Measurements from ENCODE around the gene CST8.
"Not testable (repeated sequence)": the region's sequence is repeated elsewhere in the genome, so short reads cannot be mapped to it uniquely, and the experiment has no call there.

The CST8 gene

DNA sequence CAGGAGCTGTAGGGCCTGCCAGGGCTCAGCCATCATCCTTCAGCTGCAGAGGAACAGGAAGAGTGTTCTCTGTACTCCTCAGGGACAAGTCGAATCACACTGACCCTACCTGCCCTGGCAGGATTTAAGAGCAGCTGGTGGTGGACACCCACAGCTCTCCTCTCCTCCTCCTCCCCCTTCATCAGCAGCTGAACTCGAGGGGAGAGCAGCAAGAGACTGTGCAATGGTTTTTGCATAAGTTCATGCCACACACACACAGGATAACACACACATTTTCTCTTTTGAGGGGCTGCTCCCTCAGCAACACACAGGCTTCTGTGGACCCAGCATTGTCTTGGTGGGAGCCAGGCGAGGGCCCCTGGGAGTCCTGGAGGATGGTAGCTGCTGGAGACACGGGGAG lies 38.1 kb upstream of the CST8 start, which contains the start of gene CST11:
CST11 (minus strand) TSS at position 101 of the 400 bp plus-strand sequence; CDS start at position 36, 65 bp downstream.
- H3K4me1 ChIP-seq (ENCODE audit: control insufficient read depth, insufficient read depth, low read length, poor library complexity, severe bottlenecking), result no peaks in the 10 kb centered on the region
- no peaks in the 10 kb centered on the region for H3K36me3 ChIP-seq (ENCODE audit: control insufficient read depth, insufficient read depth, low read length)
- no peaks in the 10 kb centered on the region for H3K9me3 ChIP-seq (ENCODE audit: control insufficient read depth, low read length)
- no peak within 1 kb of the TSS for H3K27ac ChIP-seq (ENCODE audit: insufficient read depth, low read length, poor library complexity, severe bottlenecking)
- H3K27me3 ChIP-seq (replicated peaks; ENCODE audit: control insufficient read depth, insufficient read depth, low read length, poor library complexity, severe bottlenecking), result no peaks in the 10 kb centered on the region
- H3K4me3 ChIP-seq (ENCODE audit: insufficient read depth, low read depth, low read length, poor library complexity, severe bottlenecking), result no peak within 1 kb of the TSS
- no peak for DNase-seq

DNA sequence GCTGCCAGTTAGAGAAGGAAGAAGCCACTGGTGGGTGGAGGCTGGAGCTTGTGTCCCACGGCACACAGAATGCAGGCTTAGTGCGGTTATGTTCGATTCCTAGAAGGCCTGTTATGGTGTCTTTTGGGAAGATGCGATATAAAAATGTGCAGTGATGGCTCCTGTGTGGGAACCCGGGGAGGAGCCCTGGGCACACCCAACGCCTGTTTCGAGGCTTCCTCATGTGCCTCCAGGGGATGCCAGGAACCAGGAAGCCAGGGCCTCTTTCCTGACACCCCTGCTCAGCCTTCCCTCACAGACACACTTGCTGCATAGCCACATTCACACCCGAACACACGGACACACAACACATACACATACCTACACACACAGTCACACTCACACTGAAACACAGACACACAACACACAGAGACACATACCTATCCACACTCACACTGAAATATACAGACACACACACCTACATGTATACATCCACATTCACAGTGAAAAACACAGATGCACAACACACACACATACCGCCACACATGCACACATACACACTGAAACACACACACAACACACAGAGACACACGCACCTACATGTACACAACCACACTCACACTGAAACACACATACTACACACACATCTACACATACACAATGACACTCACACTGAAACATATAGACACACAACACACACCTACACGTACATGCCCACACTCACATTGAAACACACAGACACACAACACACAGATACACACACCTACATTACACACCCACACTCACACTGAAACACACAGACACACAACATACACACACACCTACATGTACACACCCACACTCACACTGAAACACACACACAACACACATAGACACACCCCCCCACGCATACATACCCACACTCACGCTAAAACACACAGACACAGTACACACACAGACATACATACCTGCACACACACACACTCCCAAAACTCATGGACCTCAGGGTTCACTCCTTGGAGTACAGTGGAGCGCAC lies 37.1 kb upstream of the CST8 start:
- Histone ChIP-seq H3K9me3 (ENCODE audit: control insufficient read depth, low read length) (no peaks in the 10 kb centered on the region), H3K36me3 (ENCODE audit: control insufficient read depth, insufficient read depth, low read length) (no peaks in the 10 kb centered on the region), H3K27ac (ENCODE audit: insufficient read depth, low read length, poor library complexity, severe bottlenecking) (no peak overlapping the region), H3K4me1 (ENCODE audit: control insufficient read depth, insufficient read depth, low read length, poor library complexity, severe bottlenecking) (no peaks in the 10 kb centered on the region), H3K27me3 (replicated peaks; ENCODE audit: control insufficient read depth, insufficient read depth, low read length, poor library complexity, severe bottlenecking) (no peaks in the 10 kb centered on the region), H3K4me3 (ENCODE audit: insufficient read depth, low read depth, low read length, poor library complexity, severe bottlenecking) (no peak overlapping the region)
- no peak for DNase-seq

DNA sequence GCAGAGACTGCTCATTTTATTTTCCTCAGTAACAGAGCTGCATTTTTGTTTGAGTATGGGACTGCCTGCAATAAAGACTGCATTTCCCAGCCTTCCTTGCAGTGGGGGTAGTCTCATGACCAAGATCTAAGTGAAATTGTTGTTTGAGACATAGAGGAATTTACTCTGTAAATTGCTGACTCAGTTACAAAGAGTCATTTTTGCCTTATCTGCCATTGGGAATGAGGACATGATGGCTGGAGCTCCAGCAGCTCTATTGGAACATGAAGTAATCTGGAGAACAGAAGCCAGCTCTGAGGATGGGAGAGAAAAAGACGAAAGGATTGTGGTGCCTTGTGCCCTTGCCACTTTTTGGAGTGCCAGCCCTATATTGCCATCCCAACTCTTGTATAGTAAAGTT lies 36.1 kb upstream of the CST8 start:
- DNase-seq, result no peak
- no peaks in the 10 kb centered on the region for H3K27me3 ChIP-seq (replicated peaks; ENCODE audit: control insufficient read depth, insufficient read depth, low read length, poor library complexity, severe bottlenecking)
- no peaks in the 10 kb centered on the region for H3K4me1 ChIP-seq (ENCODE audit: control insufficient read depth, insufficient read depth, low read length, poor library complexity, severe bottlenecking)
- H3K9me3 ChIP-seq (ENCODE audit: control insufficient read depth, low read length), result no peaks in the 10 kb centered on the region
- no peak overlapping the region for H3K4me3 ChIP-seq (ENCODE audit: insufficient read depth, low read depth, low read length, poor library complexity, severe bottlenecking)
- H3K36me3 ChIP-seq (ENCODE audit: control insufficient read depth, insufficient read depth, low read length), result no peaks in the 10 kb centered on the region
- H3K27ac ChIP-seq (ENCODE audit: insufficient read depth, low read length, poor library complexity, severe bottlenecking), result no peak overlapping the region

DNA sequence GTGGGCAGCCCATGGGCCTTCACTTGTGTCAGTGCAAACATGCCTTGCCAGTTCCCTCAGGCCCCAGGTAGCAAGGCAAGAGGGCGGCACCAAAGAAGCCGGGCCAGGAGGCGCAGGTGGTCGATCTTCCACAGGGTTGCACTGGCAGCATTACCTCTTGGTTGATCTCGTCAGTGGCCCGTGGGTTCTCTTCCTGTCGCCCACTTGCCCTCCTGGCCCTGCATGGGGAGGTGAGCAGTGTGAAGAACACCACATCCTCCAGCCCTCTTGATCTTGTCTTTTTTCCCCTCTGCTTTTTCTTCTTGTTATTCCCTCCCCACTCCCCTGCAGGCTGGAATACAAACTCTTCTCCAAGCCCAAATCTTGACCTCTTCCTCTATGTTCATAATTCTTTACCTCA lies 35.3 kb upstream of the CST8 start:
- DNase-seq, result no peak
- Histone ChIP-seq H3K27me3 (replicated peaks; ENCODE audit: control insufficient read depth, insufficient read depth, low read length, poor library complexity, severe bottlenecking) (no peaks in the 10 kb centered on the region), H3K4me3 (ENCODE audit: insufficient read depth, low read depth, low read length, poor library complexity, severe bottlenecking) (no peak overlapping the region), H3K4me1 (ENCODE audit: control insufficient read depth, insufficient read depth, low read length, poor library complexity, severe bottlenecking) (no peaks in the 10 kb centered on the region), H3K9me3 (ENCODE audit: control insufficient read depth, low read length) (no peaks in the 10 kb centered on the region), H3K36me3 (ENCODE audit: control insufficient read depth, insufficient read depth, low read length) (no peaks in the 10 kb centered on the region), H3K27ac (ENCODE audit: insufficient read depth, low read length, poor library complexity, severe bottlenecking) (no peak overlapping the region)

DNA sequence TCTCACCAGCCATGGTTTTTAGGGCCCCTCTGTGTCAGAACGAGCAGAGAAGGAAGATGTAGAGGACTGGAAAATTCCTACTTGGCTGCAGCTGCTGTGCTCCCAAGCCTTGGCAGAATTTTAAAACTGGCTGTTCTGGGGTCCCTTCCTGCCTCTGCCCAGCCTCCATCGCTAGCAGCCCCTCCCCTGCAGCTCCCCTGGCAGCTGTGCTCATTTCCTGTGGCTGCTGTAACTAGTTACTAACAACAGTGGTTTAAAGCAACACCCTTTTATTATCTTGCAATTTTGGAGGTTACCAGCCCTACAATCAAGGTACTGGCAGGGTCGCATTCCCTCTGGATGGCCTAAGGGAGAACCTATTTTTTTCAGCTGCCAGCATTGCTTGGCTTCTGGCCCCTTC lies 34.5 kb upstream of the CST8 start:
- no peak overlapping the region for H3K4me3 ChIP-seq (ENCODE audit: insufficient read depth, low read depth, low read length, poor library complexity, severe bottlenecking)
- H3K27ac ChIP-seq (ENCODE audit: insufficient read depth, low read length, poor library complexity, severe bottlenecking), result no peak overlapping the region
- H3K9me3 ChIP-seq (ENCODE audit: control insufficient read depth, low read length), result no peaks in the 10 kb centered on the region
- H3K36me3 ChIP-seq (ENCODE audit: control insufficient read depth, insufficient read depth, low read length), result no peaks in the 10 kb centered on the region
- H3K4me1 ChIP-seq (ENCODE audit: control insufficient read depth, insufficient read depth, low read length, poor library complexity, severe bottlenecking), result no peaks in the 10 kb centered on the region
- no peaks in the 10 kb centered on the region for H3K27me3 ChIP-seq (replicated peaks; ENCODE audit: control insufficient read depth, insufficient read depth, low read length, poor library complexity, severe bottlenecking)
- no peak for DNase-seq

DNA sequence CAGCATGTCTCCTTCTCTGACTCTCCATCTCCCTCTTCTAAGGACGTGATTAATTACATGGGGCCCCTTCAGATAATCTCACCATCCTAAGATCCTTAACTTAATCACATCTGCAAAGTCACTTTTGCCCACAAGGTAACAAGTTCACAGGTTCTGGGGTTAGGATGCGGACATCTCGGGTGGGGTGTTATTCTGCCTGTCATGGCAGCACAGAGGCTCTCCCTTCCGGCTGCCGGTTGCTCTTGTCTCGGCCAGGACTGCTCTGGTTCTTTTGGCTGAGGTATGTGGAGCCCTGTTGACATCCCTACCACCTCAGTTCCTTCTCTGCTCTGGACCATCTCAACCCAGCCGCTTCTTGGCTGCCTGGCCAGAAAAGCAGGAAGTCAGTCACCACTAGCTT lies 34.0 kb upstream of the CST8 start:
- no peaks in the 10 kb centered on the region for H3K4me1 ChIP-seq (ENCODE audit: control insufficient read depth, insufficient read depth, low read length, poor library complexity, severe bottlenecking)
- H3K27ac ChIP-seq (ENCODE audit: insufficient read depth, low read length, poor library complexity, severe bottlenecking), result no peak overlapping the region
- H3K36me3 ChIP-seq (ENCODE audit: control insufficient read depth, insufficient read depth, low read length), result no peaks in the 10 kb centered on the region
- no peak overlapping the region for H3K4me3 ChIP-seq (ENCODE audit: insufficient read depth, low read depth, low read length, poor library complexity, severe bottlenecking)
- no peak for DNase-seq
- no peaks in the 10 kb centered on the region for H3K27me3 ChIP-seq (replicated peaks; ENCODE audit: control insufficient read depth, insufficient read depth, low read length, poor library complexity, severe bottlenecking)
- no peaks in the 10 kb centered on the region for H3K9me3 ChIP-seq (ENCODE audit: control insufficient read depth, low read length)

DNA sequence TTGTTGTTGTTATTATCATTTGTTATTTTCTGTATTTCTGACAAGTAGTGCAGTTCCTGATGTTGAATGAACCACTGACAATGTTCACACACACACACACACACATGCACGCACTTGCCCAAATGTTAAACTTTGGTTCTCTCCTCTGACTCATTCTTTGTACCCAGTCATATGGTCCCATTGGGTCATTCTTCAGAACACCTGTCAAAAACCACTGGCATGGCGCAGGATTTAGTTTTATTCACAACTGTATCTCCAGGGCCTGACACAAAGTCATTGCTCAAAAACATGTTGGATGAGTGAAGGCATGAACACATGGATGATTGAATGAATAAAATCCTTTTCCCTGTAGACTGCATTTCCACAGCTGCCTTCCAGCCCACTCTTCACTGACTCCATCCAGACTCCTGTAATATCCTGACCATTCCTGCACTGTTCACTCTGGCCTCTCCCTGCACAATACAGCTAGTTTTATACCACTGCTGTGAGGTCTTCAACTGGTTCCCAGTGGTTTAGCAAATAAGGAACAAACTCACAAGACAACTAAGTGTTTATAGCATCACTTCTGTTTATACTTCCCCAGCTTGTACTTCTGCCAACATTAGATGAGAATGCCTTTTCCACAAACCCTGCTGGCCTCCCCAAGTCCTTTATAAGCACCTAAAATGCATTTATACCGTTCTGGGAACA lies 31.3 kb upstream of the CST8 start:
- no peak for DNase-seq
- Histone ChIP-seq H3K27ac (ENCODE audit: insufficient read depth, low read length, poor library complexity, severe bottlenecking) (no peak overlapping the region), H3K9me3 (ENCODE audit: control insufficient read depth, low read length) (no peaks in the 10 kb centered on the region), H3K4me1 (ENCODE audit: control insufficient read depth, insufficient read depth, low read length, poor library complexity, severe bottlenecking) (no peaks in the 10 kb centered on the region), H3K4me3 (ENCODE audit: insufficient read depth, low read depth, low read length, poor library complexity, severe bottlenecking) (no peak overlapping the region), H3K27me3 (replicated peaks; ENCODE audit: control insufficient read depth, insufficient read depth, low read length, poor library complexity, severe bottlenecking) (no peaks in the 10 kb centered on the region), H3K36me3 (ENCODE audit: control insufficient read depth, insufficient read depth, low read length) (no peaks in the 10 kb centered on the region)

DNA sequence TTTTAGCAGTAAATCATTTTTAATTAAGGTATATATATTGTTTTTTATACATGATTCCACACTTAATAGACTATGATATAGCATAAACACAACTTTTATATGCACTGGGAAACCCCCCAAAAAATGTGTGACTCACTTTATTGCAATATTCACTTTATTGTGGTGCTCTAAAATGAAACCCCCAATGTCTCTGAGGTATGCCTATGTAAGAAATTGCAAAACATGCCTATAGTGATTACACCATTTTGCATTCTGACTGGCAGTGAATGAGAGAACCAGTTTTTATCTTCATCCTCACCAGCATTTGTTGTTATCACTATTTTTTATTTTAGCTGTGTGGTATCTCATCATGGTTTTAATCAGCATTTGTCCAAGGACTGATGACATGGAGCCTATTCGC lies 29.7 kb upstream of the CST8 start:
- Histone ChIP-seq H3K4me1 (ENCODE audit: control insufficient read depth, insufficient read depth, low read length, poor library complexity, severe bottlenecking) (no peaks in the 10 kb centered on the region), H3K36me3 (ENCODE audit: control insufficient read depth, insufficient read depth, low read length) (no peaks in the 10 kb centered on the region), H3K27me3 (replicated peaks; ENCODE audit: control insufficient read depth, insufficient read depth, low read length, poor library complexity, severe bottlenecking) (no peaks in the 10 kb centered on the region), H3K27ac (ENCODE audit: insufficient read depth, low read length, poor library complexity, severe bottlenecking) (no peak overlapping the region), H3K9me3 (ENCODE audit: control insufficient read depth, low read length) (no peaks in the 10 kb centered on the region), H3K4me3 (ENCODE audit: insufficient read depth, low read depth, low read length, poor library complexity, severe bottlenecking) (no peak overlapping the region)
- DNase-seq, result no peak

DNA sequence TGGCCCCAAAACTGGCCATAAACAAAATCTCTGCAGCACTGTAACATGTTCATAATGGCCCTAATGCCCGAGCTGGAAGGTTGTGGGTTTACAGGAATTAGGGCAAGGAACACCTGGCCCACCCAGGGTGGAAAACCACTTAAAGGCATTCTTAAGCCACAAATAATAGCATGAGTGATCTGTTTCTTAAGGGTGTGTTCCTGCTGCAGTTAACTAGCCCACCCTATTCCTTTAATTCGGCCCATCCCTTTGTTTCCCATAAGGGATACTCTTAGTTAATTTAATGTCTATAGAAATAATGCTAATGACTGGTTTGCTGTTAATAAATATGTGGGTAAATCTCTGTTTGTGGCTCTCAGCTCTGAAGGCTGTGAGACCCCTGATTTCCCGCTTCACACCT lies 24.0 kb upstream of the CST8 start:
- H3K36me3 ChIP-seq (ENCODE audit: control insufficient read depth, insufficient read depth, low read length); H3K27ac ChIP-seq (ENCODE audit: insufficient read depth, low read length, poor library complexity, severe bottlenecking); DNase-seq; H3K9me3 ChIP-seq (ENCODE audit: control insufficient read depth, low read length); H3K4me1 ChIP-seq (ENCODE audit: control insufficient read depth, insufficient read depth, low read length, poor library complexity, severe bottlenecking); H3K27me3 ChIP-seq (replicated peaks; ENCODE audit: control insufficient read depth, insufficient read depth, low read length, poor library complexity, severe bottlenecking); H3K4me3 ChIP-seq (ENCODE audit: insufficient read depth, low read depth, low read length, poor library complexity, severe bottlenecking): not testable (repeated sequence)

DNA sequence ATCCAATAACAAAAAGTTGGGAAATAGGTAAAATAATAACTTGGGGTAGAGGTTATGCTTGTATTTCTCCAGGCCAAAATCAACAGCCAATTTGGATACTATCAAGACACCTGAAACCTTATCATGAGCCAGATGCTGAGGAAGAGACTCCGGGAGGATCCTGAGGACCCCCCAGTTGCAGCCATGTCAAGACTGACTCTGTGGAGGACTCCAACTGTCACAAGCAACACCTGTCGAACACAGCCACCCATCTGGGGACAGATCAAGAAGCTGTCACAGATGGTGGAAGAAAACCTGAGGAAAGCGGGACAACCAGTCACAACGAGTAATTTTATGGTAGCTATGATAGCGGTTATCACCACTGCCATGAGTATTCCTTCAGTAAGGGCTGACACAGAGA lies 18.6 kb upstream of the CST8 start:
- H3K27ac ChIP-seq (ENCODE audit: insufficient read depth, low read length, poor library complexity, severe bottlenecking); DNase-seq; H3K9me3 ChIP-seq (ENCODE audit: control insufficient read depth, low read length); H3K4me3 ChIP-seq (ENCODE audit: insufficient read depth, low read depth, low read length, poor library complexity, severe bottlenecking); H3K27me3 ChIP-seq (replicated peaks; ENCODE audit: control insufficient read depth, insufficient read depth, low read length, poor library complexity, severe bottlenecking); H3K36me3 ChIP-seq (ENCODE audit: control insufficient read depth, insufficient read depth, low read length); H3K4me1 ChIP-seq (ENCODE audit: control insufficient read depth, insufficient read depth, low read length, poor library complexity, severe bottlenecking): not testable (repeated sequence)

All from effector memory CD4-positive, alpha-beta T cell (primary cell).